ENCODE measurements around the gene MYOD1. TPM values are rescaled to one million over a fixed set of nuclear protein-coding genes. Genes with fewer than 3 reads are reported as not detected.

Gene MYOD1
- total and polyA plus RNA-seq, 9 of the 15 experiments (the other 6 are each of a cell fraction or from before 2014, with no cell fraction given): not detected

DNA sequence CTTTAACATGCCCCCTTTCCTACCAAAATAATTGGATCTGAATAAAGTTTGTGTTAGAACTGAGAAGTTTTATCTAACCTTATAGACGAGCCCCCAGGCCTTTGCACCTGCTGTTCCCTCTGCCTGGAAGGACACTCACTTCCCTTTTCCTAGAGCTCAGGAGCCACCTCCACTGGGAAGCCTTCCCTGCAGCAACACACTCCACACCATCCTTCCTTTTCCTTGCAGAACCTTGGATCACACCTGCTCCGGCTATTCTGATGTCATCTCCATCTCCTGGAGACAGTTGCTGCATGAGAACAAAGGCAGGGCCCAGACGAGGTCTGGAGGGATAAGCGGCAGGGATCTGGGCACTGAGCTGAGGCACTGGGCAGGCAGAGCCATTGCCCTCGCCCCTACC is 22.6 kb upstream of the MYOD1 start (continued):
- TF ChIP-seq EP300 (IDR thresholded peaks at IDR 0.05; ENCODE audit: low read length) (no peak), ZNF589 (CRISPR knock-in tag; IDR thresholded peaks at IDR 0.05; ENCODE audit: low read depth) (no peak), ZNF436 (CRISPR knock-in tag; IDR thresholded peaks at IDR 0.05) (no peak), POLR2A (conservative IDR thresholded peaks at IDR 0.05) (no peak), KLF13 (tag; IDR thresholded peaks at IDR 0.05; ENCODE audit: borderline replicate concordance, low read depth) (no peak), ZNF644 (tag; IDR thresholded peaks at IDR 0.05; ENCODE audit: low read depth) (no peak), ILF3 (IDR thresholded peaks at IDR 0.05; ENCODE audit: borderline replicate concordance) (no peak), CCNT2 (IDR thresholded peaks at IDR 0.05; ENCODE audit: borderline replicate concordance, extremely low read depth, insufficient read length, low read depth, low read length) (no peak), ESRRA (IDR thresholded peaks at IDR 0.05; ENCODE audit: borderline replicate concordance, low read depth) (no peak), MAFF (IDR thresholded peaks at IDR 0.05; ENCODE audit: low read length) (no peak), RB1 (IDR thresholded peaks at IDR 0.05; ENCODE audit: low read depth) (no peak), ZNF140 (CRISPR knock-in tag; IDR thresholded peaks at IDR 0.05) (no peak)
- TF ChIP-seq, protein P1, sequence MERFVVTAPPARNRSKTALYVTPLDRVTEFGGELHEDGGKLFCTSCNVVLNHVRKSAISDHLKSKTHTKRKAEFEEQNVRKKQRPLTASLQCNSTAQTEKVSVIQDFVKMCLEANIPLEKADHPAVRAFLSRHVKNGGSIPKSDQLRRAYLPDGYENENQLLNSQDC (CRISPR knock-in tag; IDR thresholded peaks at IDR 0.05): no peak
- TF ChIP-seq, protein P2, sequence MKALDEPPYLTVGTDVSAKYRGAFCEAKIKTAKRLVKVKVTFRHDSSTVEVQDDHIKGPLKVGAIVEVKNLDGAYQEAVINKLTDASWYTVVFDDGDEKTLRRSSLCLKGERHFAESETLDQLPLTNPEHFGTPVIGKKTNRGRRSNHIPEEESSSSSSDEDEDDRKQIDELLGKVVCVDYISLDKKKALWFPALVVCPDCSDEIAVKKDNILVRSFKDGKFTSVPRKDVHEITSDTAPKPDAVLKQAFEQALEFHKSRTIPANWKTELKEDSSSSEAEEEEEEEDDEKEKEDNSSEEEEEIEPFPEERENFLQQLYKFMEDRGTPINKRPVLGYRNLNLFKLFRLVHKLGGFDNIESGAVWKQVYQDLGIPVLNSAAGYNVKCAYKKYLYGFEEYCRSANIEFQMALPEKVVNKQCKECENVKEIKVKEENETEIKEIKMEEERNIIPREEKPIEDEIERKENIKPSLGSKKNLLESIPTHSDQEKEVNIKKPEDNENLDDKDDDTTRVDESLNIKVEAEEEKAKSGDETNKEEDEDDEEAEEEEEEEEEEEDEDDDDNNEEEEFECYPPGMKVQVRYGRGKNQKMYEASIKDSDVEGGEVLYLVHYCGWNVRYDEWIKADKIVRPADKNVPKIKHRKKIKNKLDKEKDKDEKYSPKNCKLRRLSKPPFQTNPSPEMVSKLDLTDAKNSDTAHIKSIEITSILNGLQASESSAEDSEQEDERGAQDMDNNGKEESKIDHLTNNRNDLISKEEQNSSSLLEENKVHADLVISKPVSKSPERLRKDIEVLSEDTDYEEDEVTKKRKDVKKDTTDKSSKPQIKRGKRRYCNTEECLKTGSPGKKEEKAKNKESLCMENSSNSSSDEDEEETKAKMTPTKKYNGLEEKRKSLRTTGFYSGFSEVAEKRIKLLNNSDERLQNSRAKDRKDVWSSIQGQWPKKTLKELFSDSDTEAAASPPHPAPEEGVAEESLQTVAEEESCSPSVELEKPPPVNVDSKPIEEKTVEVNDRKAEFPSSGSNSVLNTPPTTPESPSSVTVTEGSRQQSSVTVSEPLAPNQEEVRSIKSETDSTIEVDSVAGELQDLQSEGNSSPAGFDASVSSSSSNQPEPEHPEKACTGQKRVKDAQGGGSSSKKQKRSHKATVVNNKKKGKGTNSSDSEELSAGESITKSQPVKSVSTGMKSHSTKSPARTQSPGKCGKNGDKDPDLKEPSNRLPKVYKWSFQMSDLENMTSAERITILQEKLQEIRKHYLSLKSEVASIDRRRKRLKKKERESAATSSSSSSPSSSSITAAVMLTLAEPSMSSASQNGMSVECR (CRISPR knock-in tag; IDR thresholded peaks at IDR 0.05): no peak
